NCI-H1694 treated with DMSO at 0.1 percent for 48 hours (cell line): ENCODE data around the gene ANTKMT.
A peak's percentile ranks its signal among the peaks of the same experiment; 100 is the strongest.

Source experiments
- DNase-seq: peaks from one replicate; lab custom pipeline; 2025; lab: John Stamatoyannopoulos, UW

The ANTKMT gene

GRCh38 chr16:700684-701584 is 20.0 kb upstream of the ANTKMT start:
- no peak for DNase-seq

DNA sequence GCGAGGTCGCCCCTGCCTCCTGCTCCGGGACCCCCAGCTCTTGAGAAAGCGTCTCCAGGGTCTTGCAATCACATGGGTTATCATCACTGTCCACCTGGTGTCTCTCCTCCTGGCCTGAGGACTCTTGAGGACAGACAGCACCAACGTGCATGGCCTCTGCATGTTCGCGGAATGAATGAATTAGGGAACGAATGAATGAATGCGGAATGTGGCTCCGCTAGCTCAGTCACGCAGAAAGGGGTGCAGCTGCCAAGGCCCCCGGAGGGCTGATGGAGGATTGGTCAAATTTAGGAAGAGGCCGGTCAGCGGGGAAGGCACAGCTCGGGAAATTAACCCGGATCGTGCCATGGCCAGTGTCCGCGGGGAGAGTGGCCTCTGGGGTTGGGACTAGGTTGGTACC is 18.6 kb upstream of the ANTKMT start:
- DNase-seq: no peak

GRCh38 chr16:703406-703805 is 17.5 kb upstream of the ANTKMT start:
- no peak for DNase-seq

GRCh38 chr16:704047-704446 is 16.9 kb upstream of the ANTKMT start:
- DNase-seq: no peak

GRCh38 chr16:704552-705380 is 16.2 kb upstream of the ANTKMT start:
- DNase-seq: no peak

DNA sequence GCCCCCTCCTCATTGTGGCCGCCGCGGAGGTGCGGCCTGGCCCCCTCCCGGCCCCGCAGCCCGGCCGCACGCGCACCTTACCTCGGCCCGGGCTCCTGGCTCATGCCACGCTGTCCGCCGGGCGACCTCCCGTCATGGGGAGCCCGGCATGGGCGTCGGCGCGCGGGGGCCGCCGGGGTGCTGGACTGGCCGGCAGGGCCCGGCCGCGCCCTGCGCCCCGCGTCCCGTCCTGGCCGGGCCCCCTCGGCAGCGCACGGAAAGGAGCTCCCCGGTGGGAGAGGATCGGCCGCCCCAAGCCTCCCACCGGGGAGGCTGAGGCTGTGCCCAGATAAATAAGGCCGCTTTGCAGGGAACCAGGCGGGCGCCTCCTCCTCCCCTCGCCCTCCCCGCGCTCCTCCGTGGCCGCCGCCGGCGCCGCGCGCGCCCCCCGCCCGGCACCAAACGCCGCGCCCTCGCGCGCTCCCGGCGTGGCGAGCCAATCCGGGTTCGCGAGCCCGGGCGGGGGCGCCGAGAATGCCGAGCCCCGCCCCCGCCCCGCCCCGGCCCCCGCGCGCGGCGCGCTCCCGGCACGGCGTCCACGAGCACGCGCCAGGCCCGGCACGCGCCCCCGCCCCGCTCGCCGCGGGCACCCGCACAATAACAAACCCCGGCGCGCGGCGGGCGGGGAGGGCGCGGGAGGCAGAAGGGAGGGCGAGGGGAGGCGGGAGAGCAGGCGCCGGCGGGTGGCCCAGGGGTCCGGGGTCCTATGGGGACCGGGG is 15.3 kb upstream of the ANTKMT start, which contains the start of gene FBXL16:
Gene FBXL16 (minus strand): TSS at position 371 of the 758 bp plus-strand sequence. CDS start 8,396 bp downstream, outside the sequence.
- peak; percentile 34 for DNase-seq

DNA sequence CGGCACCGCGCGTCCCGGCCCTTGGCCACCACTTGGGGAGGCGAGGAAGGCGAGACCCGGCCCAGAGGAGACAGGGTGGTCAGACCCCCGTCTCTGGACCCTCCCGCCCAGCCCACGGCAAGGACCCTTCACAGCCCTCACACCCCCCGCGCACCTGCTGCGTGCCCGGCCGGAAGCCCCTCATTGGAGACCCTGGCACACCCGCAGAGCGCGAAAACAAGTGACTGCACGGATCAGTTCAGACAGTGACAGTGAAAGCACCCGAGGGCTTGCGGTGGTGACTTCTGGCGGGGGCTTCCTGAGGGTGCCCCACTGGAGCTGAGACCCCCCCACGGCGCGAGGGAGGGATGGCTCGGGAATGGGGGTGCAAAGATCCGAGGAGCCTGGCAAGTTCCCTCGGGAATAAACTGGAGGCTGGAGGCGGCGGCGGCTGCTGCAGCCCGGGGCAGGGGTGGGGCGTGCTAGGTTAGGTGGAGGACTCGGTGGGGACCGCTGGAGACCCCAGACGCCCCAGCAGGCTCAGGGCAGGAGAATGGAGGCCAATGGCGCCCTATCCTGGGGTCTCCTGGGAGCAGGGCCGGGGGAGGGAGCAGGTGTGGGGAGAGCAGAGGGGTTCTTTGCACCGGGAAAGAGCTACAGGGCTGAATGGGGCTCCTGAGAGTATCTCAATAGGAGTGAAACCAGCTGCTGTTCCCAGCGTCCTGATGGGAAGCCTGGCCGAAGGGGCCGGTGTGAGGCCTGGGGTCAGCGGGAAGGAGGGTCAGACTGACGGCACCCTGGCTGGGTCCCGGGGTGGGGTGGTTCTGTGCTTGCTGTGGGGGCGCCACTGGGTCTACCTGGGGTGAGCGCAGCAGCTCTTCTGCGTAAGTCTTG is 14.5 kb upstream of the ANTKMT start:
- DNase-seq: no peak

GRCh38 chr16:707062-707538 is 13.8 kb upstream of the ANTKMT start:
- no peak for DNase-seq

DNA sequence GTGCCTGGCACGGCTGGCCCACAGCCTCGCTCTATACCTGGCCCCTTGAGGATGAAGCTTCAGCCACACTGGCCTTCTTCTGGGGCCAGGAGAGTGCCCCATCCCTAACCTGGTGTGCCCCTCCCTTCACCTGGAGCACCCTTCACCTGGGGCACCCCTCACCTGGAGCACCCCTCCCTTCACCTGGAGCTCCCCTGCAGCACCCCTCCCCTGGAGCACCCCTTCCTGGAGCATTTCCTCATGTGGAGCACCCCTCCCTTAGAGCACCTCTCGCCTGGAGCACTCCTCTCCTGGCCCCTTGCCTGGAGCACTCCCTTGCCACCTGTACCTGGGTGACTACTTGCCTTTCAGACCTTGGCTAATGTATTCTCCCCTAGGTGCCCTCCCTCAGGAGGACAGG is 12.9 kb upstream of the ANTKMT start:
- no peak for DNase-seq

GRCh38 chr16:708959-709358 is 12.0 kb upstream of the ANTKMT start:
- no peak for DNase-seq

DNA sequence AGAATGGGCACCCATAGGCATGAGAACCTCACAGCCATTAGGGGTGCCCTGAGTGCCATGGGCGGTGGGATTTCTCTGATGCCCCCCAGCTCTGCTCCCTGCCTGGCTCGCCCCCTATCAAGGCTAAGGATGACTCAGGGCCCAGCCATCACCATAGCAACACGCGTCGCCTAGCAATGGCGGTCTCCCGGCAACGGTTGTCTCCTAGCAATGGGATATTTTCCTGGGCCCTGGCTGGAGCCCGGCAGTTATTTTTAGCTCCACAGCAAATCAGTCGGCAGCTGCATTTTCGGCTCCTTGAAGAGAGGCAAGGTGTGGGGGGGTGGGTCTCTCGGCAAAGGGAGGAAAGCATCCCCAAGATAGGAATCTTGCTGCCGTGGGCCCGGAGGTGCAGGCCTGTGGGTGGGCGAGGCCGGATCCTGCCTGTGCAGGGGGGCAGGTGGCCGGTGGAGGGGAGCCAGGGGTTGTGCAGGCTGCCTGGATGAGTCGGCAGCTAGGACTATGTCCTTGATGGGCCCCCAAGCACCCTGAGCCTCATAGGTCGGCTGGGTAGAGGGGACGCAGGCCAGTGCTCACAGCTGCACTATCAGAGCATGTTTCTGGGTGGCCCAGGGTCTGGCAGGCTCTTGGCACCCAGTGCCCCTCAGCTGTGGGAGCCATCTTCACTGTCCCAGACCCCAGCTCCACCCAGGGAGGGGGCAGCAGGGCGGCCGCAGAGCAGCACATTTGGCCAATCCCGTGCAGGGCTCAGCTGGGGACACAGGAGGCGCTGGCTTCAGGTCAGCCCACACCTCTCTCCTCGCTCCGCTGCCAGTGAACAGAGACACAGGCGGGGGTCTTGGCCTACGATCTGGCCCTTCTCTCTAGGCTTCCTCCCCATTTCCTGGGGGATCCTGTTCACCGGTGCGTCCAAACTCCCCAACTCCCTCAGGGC is 11.1 kb upstream of the ANTKMT start:
- DNase-seq: peak; percentile 78

GRCh38 chr16:710500-711075 is 10.4 kb upstream of the ANTKMT start:
- no peak for DNase-seq

- no peak for DNase-seq
Measured at GRCh38 chr16:711084-711483, 9.9 kb upstream of the ANTKMT start.

GRCh38 chr16:711548-712320 is 9.2 kb upstream of the ANTKMT start:
- DNase-seq: no peak

DNA sequence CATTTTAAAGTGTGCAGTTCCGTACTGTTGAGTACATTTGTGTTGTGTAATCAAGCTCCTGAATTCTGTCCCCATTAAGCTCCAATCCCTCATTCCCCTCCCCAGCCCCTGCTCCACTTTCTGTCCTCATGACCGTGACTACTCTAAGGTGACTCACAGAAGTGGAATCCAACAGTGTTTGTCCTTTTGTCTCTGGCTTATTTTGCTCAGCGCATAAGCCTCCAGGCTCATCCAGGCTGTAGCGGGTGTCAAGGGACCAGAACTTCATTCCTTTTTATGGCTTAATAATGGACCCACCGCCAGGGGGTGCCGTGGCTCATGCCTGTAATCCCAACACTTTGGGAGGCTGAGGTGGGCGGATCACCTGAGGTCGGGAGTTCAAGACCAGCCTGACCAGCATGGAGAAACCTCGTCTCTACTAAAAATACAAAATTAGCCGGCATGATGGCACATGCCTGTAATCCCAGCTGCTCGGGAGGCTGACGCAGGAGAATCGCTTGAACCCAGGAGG is 8.2 kb upstream of the ANTKMT start:
- DNase-seq: peak; percentile 18

DNA sequence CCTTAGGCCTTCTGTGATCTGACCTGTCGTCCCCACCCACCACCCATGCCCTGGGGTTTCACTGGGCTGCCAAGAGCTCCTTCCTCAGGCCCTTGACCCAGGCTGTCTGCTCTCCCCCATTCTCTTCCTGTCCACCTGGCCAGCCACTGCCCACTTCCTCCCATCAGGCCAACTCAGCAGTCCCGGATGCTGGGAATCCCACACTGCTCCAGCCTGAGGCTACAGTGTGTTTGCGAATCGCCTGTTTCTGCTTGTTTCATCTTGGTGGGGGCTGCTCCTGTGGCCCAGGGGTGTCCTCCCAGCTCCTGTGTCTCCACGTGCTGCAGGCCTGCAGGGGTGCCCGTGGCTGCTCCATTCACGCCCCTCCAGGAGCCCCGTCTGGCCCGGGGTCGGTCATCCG is 6.9 kb upstream of the ANTKMT start:
- no peak for DNase-seq

DNA sequence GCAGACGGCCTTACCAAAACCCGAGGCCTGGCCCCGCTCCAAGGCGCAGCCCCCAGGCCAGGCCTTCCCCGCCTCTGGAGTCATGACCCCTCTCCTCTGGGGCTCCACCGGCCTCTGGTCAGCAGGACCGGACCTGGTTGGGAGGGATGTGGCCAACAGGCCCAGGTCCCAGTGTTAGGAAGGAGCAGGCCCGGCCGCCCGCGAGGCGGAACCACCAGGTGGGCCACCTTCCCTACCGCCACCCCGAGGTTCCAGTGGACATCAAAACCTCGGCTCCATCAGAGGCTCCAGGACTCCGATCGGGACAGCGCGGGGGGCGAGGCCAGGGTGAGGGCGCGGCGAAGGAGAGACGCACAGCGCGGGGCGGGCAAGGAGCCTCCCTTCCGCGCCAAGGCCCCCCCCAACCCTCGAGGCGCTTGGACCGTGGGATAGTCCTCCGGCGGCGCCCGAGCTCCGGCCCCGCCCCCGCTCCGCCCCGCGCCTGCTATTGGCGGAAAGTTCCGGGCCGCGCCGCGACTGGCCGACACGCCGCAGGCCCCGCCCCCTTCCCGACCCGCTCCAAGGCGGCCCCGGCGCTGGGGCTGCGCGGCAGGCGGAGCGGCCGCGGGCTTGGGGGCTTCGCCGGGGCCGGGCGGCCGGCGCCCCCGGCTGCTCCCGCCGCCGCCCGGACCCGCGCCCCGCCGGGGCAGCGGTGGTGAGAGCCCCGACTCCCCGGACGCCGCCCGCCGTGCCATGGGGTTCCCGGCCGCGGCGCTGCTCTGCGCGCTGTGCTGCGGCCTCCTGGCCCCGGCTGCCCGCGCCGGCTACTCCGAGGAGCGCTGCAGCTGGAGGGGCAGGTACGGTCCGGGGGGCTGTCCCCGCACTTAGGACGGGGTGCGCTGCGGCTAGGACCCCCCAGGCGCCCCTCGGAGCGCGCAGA is 6.1 kb upstream of the ANTKMT start, which contains the start of gene METRN:
Gene METRN (plus strand): TSS at position 561 of the 919 bp plus-strand sequence. CDS start 172 bp downstream, at position 733.
- DNase-seq: no peak
